HepG2 (cell line): ENCODE data around the gene SF1. TPM values are rescaled to one million over a fixed set of nuclear protein-coding genes. Genes with fewer than 3 reads are reported as not detected.

Source experiments
- polyA plus RNA-seq, 8 experiments: library from polyadenylated mRNA; depleted of rRNA in 3 of 8; stranded (reverse) in 7 of 8; unstranded in 1 of 8; fragments of >200 nt; fragmentation: Illumina TruSeq in 4 of 8; extraction: Trizol in 4 of 8; gene quantifications; 2 replicates each; pipeline versions ENCODE4 v1.2.1 to v1.2.3, GENCODE V29; 2011 to 2016; ENCODE audit warnings: low read depth in 4 of 8, missing spikeins in 1 of 8, mixed read lengths in 1 of 8; ENCODE audit not compliant: insufficient read depth in 1 of 8
- total RNA-seq, 5 experiments: library from RNA; depleted of rRNA; stranded (reverse); fragments of >200 nt; fragmentation: Illumina TruSeq; extraction: Trizol; gene quantifications; 2 replicates each; pipeline ENCODE4 v1.2.3, GENCODE V29; 2016; ENCODE audit warnings: low read depth in 1 of 5
- TF ChIP-seq, protein P1 (sequence below): sonication (generic); formaldehyde crosslinking; IDR thresholded peaks from 2 replicates; pipeline ENCODE4 v1.4.0; 2020; ENCODE audit warnings: mild to moderate bottlenecking, missing genetic modification reagents

SF1 gene
- total and polyA plus RNA-seq, 2 of the 13 experiments (the other 11 are each of a cell fraction or from before 2014, with no cell fraction given), result 55.5 to 70.4 TPM

GRCh38 chr11:64800303-64801157 is 22.2 kb upstream of the SF1 start (continued):
- TF ChIP-seq, protein P1, sequence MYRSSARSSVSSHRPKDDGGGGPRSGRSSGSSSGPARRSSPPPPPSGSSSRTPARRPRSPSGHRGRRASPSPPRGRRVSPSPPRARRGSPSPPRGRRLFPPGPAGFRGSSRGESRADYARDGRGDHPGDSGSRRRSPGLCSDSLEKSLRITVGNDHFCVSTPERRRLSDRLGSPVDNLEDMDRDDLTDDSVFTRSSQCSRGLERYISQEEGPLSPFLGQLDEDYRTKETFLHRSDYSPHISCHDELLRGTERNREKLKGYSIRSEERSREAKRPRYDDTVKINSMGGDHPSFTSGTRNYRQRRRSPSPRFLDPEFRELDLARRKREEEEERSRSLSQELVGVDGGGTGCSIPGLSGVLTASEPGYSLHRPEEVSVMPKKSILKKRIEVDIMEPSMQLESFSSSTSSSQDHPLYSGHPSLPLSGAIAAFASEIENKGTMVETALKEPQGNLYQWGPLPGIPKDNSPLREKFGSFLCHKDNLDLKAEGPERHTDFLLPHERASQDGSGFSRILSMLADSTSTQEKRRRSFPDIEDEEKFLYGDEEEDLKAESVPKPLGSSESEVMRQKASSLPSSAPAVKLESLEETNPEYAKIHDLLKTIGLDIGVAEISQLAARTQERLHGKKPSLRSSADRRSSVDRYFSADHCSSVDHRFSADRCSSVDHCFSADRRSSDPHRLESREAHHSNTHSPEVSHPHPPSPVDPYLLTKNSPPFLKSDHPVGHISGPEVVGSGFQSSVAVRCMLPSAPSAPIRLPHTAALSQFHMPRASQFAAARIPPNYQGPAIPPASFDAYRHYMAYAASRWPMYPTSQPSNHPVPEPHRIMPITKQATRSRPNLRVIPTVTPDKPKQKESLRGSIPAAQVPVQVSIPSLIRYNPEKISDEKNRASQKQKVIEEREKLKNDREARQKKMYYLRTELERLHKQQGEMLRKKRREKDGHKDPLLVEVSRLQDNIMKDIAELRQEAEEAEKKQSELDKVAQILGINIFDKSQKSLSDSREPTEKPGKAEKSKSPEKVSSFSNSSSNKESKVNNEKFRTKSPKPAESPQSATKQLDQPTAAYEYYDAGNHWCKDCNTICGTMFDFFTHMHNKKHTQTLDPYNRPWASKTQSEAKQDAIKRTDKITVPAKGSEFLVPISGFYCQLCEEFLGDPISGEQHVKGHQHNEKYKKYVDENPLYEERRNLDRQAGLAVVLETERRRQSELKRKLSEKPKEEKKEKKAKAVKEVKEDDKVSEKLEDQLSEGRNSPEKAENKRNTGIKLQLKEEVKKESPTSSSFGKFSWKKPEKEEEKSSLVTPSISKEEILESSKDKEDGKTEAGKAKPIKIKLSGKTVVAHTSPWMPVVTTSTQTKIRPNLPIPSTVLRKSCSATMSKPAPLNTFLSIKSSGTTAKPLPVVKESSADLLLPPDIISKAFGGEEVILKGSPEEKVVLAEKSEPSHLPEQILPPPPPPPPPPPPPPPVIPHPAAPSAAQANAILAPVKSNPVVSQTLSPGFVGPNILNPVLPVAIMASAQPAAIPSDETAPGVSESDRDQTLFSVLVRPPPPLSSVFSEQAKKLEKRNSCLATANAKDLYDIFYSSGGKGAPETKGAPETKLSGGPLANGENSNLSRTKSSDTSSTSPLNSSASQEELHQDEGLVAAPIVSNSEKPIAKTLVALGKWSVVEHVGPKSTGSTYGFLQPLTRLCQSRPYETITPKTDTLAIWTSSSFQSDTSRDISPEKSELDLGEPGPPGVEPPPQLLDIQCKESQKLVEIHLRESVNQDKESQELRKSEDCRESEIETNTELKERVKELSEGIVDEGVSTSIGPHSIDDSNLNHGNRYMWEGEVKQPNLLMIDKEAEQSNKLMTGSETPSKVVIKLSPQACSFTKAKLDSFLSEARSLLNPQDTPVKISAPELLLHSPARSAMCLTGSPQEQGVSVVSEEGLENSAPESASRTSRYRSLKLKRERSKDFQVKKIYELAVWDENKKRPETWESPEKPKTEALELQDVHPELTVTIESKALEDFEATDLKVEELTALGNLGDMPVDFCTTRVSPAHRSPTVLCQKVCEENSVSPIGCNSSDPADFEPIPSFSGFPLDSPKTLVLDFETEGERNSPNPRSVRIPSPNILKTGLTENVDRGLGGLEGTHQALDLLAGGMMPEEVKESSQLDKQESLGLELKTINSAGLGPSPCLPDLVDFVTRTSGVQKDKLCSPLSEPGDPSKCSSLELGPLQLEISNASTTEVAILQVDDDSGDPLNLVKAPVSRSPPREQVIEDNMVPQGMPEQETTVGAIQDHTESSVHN (CRISPR knock-in tag), result no peak
- TF ChIP-seq, all 625 proteins: peak for 6
